Heart left ventricle (tissue), 13 donors: ENCODE measurements around the gene FXR2.
A peak's percentile ranks its signal among the peaks of the same experiment; 100 is the strongest.

Experiments used
- POLR2A ChIP-seq, 2 donors: fragments of 450-650 bp; IDR thresholded peaks; one replicate each; pipeline ENCODE4 v1.6.1; 2017; ENCODE audit warnings: antibody characterized with exemption in 2 of 2, mild to moderate bottlenecking in 2 of 2, moderate library complexity in 2 of 2
- TF ChIP-seq, protein P1 (sequence below), 12 donors: fragments of 200-600 bp; sonication (generic) in 4 of 12; IDR thresholded peaks; one replicate each; pipeline versions ENCODE4 v1.5.0 to v1.8.0; 2018 to 2022; ENCODE audit warnings: antibody characterized with exemption in 12 of 12, mild to moderate bottlenecking in 5 of 12
- donor health status: ischemic (EF 13 %, LVEDD 7.1; RV severe dilation, severe dysfunction).
- donor health status: DM: no; HTN: yes; CAD: no.
- donor health status: DM: no; HTN: no; CAD: no.
- donor health status: ischemic (EF 25% LVEDD 6.9; RV normal size, moderate dysfunction).
- donor health status: ischemic (EF 25% LVEDD 5.7; RV mildly dilated, moderate dysfunction).
- donor health status: ischemic (EF 35%, LVEDD 5.7; RV mildly dilated, moderate dysfunction).
- donor health status: nonischemic (EF 11% LVEDD 7.7; RV severe dilation, severe dysfunction).
- donor health status: DM: yes; HTN: yes; CAD: no.
- donor health status: PGD.
- donor health status: ischemic (EF 29% LVEDD 5.4; RV normal size, mild dysfunction).
- donor health status: nonischemic (EF 23%, LVEDD 6.1; RV moderate dilation, normal function).

DNA sequence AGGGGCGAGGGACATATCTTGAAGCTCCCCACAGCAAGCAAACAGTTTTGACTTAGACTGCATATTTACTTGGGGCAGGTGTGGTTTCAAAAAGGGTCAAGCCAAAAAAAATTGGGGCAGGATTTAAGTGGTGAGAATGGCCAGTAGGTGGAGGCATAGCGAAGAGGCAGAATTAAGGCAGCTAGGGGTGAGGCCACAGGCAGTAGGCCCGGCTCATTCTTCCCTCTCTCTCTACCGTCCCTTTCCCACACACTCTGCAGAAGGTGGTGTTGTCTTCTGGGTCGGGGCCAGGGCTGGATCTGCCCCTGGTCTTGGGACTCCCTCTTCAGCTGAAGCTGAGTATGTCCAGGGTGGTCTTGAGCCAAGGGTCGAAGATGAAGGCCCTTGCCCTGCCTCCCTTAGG, 17.8 kb upstream of the FXR2 start:
- TF ChIP-seq, protein P1, sequence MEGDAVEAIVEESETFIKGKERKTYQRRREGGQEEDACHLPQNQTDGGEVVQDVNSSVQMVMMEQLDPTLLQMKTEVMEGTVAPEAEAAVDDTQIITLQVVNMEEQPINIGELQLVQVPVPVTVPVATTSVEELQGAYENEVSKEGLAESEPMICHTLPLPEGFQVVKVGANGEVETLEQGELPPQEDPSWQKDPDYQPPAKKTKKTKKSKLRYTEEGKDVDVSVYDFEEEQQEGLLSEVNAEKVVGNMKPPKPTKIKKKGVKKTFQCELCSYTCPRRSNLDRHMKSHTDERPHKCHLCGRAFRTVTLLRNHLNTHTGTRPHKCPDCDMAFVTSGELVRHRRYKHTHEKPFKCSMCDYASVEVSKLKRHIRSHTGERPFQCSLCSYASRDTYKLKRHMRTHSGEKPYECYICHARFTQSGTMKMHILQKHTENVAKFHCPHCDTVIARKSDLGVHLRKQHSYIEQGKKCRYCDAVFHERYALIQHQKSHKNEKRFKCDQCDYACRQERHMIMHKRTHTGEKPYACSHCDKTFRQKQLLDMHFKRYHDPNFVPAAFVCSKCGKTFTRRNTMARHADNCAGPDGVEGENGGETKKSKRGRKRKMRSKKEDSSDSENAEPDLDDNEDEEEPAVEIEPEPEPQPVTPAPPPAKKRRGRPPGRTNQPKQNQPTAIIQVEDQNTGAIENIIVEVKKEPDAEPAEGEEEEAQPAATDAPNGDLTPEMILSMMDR (IDR thresholded peaks at IDR 0.05), result peak; percentile 19 to 57 (median 36)
- no peak for TF ChIP-seq POLR2A (IDR thresholded peaks at IDR 0.05)
